ENCODE results near the gene ALOX12.

- TF ChIP-seq CTCF (IDR thresholded peaks at IDR 0.05) (no peak), POLR2A (IDR thresholded peaks at IDR 0.05) (no peak)
Observed at GRCh38 chr17:7022781-7023571, 27.1 kb downstream of the ALOX12 start, which contains the start of gene BCL6B.
